ENCODE measurements around the gene TBC1D17.

DNA sequence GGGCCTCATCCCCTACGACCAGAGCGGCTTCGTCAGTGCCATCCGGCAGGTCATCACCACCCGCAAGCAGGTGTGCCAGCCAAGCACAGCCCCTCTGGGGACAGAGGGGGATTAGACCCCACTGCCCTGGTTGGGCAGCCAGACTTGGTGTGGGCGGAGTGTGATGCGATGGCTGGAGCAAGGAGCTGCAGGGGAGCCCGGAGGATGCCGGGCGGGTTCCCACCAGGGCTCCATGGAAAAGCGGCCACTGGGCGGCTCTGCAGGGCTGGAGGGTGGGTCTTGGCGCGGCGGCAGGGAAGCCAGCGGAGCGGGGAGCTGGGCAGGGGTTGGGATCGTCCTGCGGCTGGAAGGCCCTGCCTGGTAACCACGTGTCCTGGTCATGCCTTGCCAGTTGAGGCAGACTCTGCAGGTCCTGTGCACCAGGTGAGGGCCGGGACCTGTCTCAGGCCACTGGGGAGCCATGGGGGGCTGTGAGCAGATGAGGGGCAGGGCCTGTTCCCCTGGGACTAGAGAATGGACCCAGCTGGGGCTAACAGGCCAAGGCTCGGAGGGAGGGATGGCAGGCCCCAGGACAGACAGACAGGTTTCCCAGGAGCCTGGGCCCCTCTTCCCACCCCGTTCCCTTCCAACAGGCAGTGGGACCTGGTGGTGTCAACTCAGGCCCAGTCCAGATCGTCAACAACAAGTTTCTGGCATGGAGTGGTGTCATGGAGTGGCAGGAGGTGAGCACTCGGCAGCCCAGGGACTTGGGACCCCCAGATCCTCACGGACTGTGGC, 20.3 kb upstream of the TBC1D17 start:
- no peak for TF ChIP-seq ELF4 (CRISPR knock-in tag; IDR thresholded peaks at IDR 0.05; ENCODE audit: borderline replicate concordance)
- TF ChIP-seq, protein P1, sequence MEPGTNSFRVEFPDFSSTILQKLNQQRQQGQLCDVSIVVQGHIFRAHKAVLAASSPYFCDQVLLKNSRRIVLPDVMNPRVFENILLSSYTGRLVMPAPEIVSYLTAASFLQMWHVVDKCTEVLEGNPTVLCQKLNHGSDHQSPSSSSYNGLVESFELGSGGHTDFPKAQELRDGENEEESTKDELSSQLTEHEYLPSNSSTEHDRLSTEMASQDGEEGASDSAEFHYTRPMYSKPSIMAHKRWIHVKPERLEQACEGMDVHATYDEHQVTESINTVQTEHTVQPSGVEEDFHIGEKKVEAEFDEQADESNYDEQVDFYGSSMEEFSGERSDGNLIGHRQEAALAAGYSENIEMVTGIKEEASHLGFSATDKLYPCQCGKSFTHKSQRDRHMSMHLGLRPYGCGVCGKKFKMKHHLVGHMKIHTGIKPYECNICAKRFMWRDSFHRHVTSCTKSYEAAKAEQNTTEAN (CRISPR knock-in tag; conservative IDR thresholded peaks at IDR 0.05) = no peak
- no peak for TF ChIP-seq EZH2 (conservative IDR thresholded peaks at IDR 0.05; ENCODE audit: low read depth, low read length)
- TF ChIP-seq MTA3 (CRISPR knock-in tag; IDR thresholded peaks at IDR 0.05) = no peak
- TF ChIP-seq CREB1 (IDR thresholded peaks at IDR 0.05) = no peak
- TF ChIP-seq CREB1 (CRISPR knock-in tag; IDR thresholded peaks at IDR 0.05) = no peak
- TF ChIP-seq XBP1 (CRISPR knock-in tag; IDR thresholded peaks at IDR 0.05) = no peak
- TF ChIP-seq SMC3 (IDR thresholded peaks at IDR 0.05; ENCODE audit: low read length) = no peak
- TF ChIP-seq, protein P2, sequence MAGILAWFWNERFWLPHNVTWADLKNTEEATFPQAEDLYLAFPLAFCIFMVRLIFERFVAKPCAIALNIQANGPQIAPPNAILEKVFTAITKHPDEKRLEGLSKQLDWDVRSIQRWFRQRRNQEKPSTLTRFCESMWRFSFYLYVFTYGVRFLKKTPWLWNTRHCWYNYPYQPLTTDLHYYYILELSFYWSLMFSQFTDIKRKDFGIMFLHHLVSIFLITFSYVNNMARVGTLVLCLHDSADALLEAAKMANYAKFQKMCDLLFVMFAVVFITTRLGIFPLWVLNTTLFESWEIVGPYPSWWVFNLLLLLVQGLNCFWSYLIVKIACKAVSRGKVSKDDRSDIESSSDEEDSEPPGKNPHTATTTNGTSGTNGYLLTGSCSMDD (CRISPR knock-in tag; IDR thresholded peaks at IDR 0.05) = no peak
- TF ChIP-seq, protein P3, sequence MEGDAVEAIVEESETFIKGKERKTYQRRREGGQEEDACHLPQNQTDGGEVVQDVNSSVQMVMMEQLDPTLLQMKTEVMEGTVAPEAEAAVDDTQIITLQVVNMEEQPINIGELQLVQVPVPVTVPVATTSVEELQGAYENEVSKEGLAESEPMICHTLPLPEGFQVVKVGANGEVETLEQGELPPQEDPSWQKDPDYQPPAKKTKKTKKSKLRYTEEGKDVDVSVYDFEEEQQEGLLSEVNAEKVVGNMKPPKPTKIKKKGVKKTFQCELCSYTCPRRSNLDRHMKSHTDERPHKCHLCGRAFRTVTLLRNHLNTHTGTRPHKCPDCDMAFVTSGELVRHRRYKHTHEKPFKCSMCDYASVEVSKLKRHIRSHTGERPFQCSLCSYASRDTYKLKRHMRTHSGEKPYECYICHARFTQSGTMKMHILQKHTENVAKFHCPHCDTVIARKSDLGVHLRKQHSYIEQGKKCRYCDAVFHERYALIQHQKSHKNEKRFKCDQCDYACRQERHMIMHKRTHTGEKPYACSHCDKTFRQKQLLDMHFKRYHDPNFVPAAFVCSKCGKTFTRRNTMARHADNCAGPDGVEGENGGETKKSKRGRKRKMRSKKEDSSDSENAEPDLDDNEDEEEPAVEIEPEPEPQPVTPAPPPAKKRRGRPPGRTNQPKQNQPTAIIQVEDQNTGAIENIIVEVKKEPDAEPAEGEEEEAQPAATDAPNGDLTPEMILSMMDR (CRISPR knock-in tag; IDR thresholded peaks at IDR 0.05) = no peak
- TF ChIP-seq MIER3 (CRISPR knock-in tag; IDR thresholded peaks at IDR 0.05; ENCODE audit: borderline replicate concordance) = no peak
